Stimulated activated CD4-positive, alpha-beta T cell treated with anti-CD3 and anti-CD28 coated beads, Interleukin-15, amount 100 ng/mL, for 48 hours (primary cell): Measurements from ENCODE around the gene TGFBR3L.
"Not testable (repeated sequence)": the region's sequence is repeated elsewhere in the genome, so short reads cannot be mapped to it uniquely, and the experiment has no call there.

ENCODE experiments used
- DNase-seq, 2 donors: peaks; one replicate each; pipeline ENCODE4 v3.0.0-alpha.2; 2020; ENCODE audit warnings: low read depth in 2 of 2

Gene TGFBR3L

GRCh38 chr19:7928334-7928706 lies 13.7 kb downstream of the TGFBR3L start:
- no peak for DNase-seq

DNA sequence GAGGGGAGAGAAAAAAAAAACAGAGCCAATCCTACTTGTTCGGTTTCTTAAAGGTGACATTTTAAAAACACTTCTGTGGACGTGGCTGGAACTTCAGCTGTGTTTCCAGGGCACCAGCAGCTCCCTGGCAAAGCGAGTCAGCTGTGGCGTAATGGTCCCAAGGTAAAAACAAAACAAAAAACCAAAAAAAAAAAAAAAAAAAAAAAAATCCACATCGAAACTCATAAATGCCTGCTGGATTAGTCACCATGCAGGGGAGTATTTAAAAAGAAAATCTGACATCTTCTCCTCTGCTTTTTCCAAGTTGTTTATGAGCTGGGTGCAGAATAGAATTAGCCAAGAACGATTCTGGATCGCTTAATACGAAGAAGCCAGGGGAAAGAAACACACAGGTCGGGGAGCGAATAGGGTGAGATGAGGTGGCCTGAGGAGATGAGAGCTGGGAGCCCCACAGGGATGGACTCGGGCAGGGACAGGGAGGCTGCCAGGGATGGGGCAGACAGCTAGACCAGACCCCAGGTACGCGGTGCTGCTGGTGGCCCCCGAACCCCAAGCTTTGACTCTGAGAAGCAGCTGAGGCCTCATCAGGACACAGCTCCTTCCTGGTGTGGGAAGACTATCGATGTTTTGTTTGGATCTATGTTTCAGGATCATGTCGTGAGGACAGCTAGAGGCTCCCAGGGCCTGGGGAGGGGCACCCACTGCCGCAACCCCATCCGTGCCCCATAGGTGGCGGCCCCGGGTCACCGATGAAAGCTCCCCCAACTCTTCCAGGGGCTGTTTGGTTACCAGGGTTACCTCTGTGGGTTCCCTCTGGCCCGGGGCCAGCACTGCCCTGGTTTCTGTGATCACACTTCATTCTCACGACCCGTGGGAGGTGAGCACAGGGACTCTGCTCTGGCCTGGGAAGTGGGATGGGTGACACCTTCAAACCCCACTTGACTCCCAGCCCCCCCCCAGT lies 14.4 kb downstream of the TGFBR3L start:
- peak; percentile 47 for DNase-seq

- DNase-seq: not testable (repeated sequence)
These were observed 15.4 kb downstream of the TGFBR3L start for GRCh38 chr19:7930030-7930429.

- DNase-seq: no peak
These were observed 16.1 kb downstream of the TGFBR3L start for GRCh38 chr19:7930765-7931164.

DNA sequence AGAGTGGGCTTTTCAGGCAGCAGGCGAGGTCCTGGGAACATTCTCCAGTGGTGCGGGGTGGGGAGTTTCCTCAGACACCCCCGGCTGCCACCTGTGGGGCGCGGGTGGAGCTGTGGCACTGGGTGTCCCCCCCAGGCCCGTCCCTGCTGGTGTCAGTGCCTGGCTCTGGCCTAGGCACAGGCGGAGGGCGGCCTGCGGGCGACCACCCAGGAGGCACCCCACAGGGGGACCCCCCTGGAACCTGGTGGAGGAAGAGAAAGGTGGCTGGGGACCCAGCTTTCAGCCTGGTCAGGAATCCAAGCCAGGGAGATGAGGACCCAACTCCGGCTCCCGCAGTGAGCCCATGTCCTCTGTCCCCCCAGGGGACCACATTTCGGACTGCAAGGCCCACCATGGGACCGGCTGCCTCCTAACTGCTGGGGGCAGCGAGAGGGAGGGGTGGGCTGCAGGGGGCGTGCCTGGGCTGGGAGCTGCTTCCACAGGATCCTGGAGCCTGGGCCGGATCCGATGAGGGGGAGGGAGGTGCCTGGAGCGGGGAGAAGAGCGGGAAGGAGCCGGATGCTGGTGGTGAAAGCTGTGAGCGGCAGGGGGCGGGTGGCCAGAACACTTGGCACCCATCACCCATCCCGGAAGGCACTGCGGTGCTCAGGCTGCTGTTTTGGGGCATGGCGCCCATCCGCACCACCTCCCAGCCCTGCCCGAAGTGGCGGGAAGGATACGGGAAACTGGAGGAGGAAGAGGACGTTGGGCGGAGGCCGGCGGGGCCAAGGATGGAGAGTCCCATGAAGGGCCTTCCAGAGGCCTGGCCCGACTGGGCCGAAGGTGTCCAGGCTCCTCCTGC lies 16.8 kb downstream of the TGFBR3L start:
- no peak for DNase-seq

GRCh38 chr19:7932276-7932929 lies 17.8 kb downstream of the TGFBR3L start:
- DNase-seq: no peak

GRCh38 chr19:7932930-7933300 lies 18.3 kb downstream of the TGFBR3L start:
- DNase-seq: no peak

- no peak for DNase-seq
These were observed 18.8 kb downstream of the TGFBR3L start for GRCh38 chr19:7933411-7933810.

GRCh38 chr19:7933828-7934725 lies 19.4 kb downstream of the TGFBR3L start:
- DNase-seq: no peak

GRCh38 chr19:7934766-7935165 lies 20.1 kb downstream of the TGFBR3L start:
- DNase-seq: no peak

DNA sequence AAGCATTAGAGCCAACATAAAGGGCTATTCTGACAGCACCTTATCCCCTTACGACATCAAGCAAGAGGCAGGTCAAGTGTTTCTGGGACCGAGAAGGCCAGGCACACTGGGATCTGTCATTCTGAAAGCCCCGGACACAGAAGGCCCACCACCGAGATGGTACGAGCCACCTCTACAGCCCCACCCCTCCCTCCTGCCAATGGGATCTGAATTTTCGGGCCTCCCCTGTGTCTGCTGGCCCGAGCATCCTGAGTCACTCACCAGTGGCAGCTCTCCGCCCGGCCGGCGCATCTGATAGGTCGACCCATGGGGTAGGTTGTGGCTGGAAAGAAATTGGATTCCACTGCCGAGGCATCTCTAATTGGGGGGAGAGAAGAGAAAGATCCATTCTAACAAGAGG lies 26.2 kb downstream of the TGFBR3L start:
- no peak for DNase-seq

DNA sequence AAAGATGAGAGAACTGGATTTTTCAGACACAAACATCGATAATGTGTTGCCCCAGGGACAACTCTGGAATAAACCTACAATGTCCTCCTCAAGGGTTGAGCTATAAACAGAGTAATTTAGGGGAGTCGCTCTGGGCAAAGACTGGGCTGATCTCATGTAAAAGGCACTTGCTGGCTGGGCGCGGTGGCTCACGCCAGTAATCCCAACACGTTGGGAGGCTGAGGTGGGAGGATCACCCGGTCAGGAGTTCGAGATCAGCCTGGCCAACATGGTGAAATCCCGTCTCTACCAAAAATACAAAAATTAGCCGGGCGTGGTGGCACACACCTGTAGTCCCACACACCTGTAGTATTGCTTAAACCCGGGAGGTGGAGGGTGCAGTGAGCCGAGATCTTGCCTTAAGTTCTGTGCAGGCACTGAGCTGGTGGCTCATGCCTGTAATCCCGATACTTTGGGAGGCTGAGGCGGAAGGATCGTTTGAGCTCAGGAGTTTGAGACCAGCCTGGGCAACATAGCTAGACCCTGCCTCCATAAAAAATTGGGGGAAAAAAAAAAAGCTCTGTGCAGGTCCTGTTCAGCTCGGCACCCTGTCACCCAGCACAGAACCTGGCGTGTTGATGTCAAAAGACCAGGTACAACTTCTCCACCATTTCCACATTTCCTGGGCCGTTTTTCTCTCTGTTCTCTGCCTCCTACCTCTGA lies 27.4 kb downstream of the TGFBR3L start:
- no peak for DNase-seq

DNA sequence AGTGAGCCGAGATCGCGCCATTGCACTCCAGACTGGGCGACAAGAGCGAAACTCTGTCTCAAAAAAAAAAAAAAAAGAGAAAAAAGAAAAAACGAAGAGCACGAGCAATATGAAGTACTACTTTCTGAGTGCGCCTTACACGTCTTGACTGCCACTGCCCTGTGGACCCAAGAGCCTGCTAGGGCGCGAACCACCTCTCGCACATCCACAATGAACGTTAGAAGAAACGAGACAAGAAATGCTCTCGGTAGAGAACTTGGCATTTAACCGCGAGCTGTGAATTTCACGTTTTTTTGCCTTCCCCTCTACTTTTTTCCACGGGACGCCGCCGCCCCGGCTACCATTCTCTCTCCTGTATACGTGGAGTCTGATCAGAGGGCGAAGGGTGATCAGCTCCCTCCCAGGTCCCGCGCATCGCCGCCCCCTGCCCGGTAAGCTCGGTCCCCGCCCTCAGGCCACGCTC lies 28.4 kb downstream of the TGFBR3L start:
- no peak for DNase-seq

DNA sequence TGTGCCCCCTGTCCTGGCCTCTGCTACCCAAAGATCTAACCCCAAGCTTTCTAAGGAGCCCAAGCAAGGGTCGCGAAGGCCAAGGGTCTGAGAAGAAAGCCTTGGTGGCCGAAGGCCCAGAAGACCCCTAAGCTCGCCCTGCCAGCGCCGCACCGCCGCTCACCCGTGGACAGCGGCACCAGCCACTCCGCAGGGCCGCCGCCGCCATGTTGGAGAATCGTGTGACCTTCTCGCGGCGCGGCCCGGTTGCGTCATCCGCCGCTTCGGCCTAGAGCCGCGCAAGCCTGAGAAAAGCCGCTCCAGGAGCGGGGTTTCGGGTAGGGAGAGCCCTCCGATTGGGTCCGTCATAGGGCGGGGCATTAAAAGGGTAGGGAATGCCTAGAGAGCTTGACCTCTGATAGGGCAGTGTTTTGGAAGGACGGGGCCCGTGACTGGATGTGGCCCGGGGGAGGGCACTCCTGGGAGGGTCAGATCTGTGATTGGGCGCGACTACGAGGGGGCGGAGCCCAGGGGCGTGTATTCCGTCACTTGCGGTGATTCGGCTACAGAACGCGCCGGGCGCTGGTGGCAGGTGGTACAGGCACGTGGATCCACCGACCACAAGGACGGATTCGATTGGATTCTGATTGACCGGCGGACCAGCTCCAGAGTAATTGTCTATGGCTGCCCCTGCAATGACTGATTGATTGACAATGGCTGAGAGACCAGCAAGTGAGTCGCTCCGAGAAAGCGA lies 29.0 kb downstream of the TGFBR3L start, which contains the start of gene TIMM44:
Gene TIMM44, minus strand, starts transcription at position 223 of the 733 bp plus-strand sequence. Its CDS starts 15 bp downstream, at position 208.
- peak; percentile 97 to 99 for DNase-seq

- peak; percentile 69 to 83 for DNase-seq
These were observed 29.6 kb downstream of the TGFBR3L start for GRCh38 chr19:7944177-7944761.

DNA sequence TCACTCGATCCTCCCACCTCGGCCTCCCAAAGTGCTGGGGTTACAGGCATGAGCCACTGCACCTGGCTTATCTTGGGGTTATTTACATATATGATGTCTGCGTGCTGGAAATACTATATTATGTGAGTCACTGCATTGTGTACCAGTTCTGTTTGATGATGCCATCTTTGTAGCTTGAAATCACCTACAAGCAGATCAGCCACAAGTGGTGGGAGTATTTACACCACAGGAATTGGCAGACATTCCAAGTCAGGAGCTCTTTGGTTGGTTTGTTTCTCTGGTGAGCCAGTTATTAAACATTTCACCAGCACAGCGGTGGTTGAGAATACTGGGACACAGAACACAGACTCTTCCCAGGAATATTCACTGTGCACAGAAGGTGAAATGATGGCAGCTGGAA lies 33.3 kb downstream of the TGFBR3L start:
- no peak for DNase-seq

DNA sequence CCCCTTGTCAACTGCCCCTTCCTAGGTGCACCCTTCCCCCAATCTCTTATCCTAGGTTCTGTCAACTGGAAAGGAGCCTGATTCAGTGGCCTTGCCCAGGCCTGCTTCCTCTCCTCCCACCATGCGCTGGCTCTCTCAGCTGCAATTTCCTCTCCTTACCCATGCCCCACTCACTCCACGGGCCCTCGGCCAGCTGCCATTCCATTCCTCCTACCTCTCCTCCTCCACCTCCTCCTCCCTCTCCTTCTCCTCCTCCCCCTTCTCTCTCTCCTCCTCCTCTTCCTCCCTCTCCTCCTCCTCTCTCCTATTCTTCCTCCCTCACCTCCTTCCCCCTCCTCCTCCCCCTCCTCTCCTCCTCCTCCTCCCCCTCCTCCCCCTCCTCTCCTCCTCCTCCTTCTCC lies 38.4 kb downstream of the TGFBR3L start:
- no peak for DNase-seq

DNA sequence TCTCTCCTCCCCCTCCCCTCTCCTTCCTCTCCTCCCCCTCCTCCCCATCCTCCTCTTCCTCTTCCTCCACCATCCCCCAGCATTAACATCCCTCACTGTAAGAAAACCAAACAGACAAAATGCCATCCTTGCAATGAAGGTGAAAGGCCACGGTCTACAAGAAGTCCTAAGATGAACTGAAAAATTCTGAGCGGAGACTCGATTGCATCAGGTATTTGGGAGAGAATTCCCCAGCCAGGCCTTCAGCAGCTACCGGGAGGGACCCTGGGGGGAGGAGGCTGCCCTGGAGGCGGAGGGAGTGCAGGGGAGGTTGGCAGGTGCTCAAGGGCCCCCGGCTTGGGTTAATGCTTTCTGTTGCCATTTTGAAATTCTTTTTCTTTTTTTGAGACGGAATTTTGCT lies 38.9 kb downstream of the TGFBR3L start:
- DNase-seq: no peak

DNA sequence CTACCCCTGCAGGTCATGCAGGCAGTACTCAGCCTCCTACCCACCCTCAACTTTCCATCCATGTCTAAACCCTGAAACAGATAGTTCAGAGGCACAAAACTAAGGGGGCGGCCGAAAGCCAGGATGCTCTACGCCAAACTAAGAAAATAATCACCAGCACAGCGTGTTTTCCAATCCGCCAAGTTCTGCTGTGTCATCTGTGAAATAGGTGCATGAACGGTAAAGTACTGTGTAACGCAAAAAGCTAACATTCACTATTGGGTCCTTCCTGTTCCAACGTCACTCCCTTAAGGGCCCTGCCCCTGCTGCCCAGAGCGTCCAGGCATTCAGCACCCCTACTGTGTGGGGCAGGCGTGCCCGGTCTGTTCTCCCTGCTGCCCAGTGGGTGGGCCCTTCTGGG lies 41.1 kb downstream of the TGFBR3L start:
- no peak for DNase-seq
